ENCODE measurements around the gene SLC6A12. TPM values are rescaled to one million over a fixed set of nuclear protein-coding genes. Genes with fewer than 3 reads are reported as not detected.

The SLC6A12 gene
- total and polyA plus RNA-seq, 2 donors (not counting 3 experiments of a cell fraction or from before 2014, with no cell fraction given): not detected

GRCh38 chr12:156945-157344 lies 57.0 kb downstream of the SLC6A12 start:
- Histone ChIP-seq H3K27ac (ENCODE audit: insufficient read depth, low read depth, low read length) (no peak overlapping the region), H3K9ac (replicated peaks; ENCODE audit: extremely low read depth, insufficient read depth, low read length) (no peak overlapping the region), H3K4me1 (ENCODE audit: control insufficient read depth, extremely low read depth, insufficient read depth, low read length) (no peaks in the 10 kb centered on the region), H2AFZ (ENCODE audit: low read depth, low read length) (no peak overlapping the region), H3K36me3 (ENCODE audit: control insufficient read depth in 2 of 2, extremely low read depth in 1 of 2, insufficient read depth in 2 of 2, low read length in 2 of 2) (no peaks in the 10 kb centered on the region), H4K20me1 (replicated peaks; ENCODE audit: control insufficient read depth, extremely low read depth, insufficient read depth, low read length) (no peaks in the 10 kb centered on the region), H3K79me2 (ENCODE audit: control insufficient read depth, insufficient read depth, low read length) (no peaks in the 10 kb centered on the region), H3K9me1 (replicated peaks; ENCODE audit: control insufficient read depth, extremely low read depth, insufficient read depth, low read length) (no peaks in the 10 kb centered on the region), H3K9me3 (replicated peaks; ENCODE audit: control insufficient read depth, insufficient read depth, low read length) (no peaks in the 10 kb centered on the region), H3K27me3 (ENCODE audit: control insufficient read depth in 2 of 2, insufficient read depth in 2 of 2, low read length in 2 of 2) (no peaks in the 10 kb centered on the region), H3K4me3 (replicated peaks in 1 of 3; ENCODE audit: insufficient read depth in 1 of 3, low read depth in 1 of 3, low read length in 3 of 3) (no peak overlapping the region), H3K4me2 (ENCODE audit: insufficient read depth, low read length) (no peak overlapping the region)
- no peak for DNase-seq (ENCODE audit: low read depth, low spot score)
- no peak for FAIRE-seq
- BruUV-seq (replicated peaks): no TSS peak
- CTCF ChIA-PET: no interaction called here
- intact Hi-C loops (cut with micrococcal nuclease): no loop called here
- dilution Hi-C loops (cut with MboI; ENCODE audit: extremely low pct_ligation_motif_present, low sequenced_read_pairs): no loop called here
- TF ChIP-seq POLR2AphosphoS5 (IDR thresholded peaks at IDR 0.05; ENCODE audit: insufficient read depth, low read depth, low read length): no peak
- TF ChIP-seq EZH2 (IDR thresholded peaks at IDR 0.05; ENCODE audit: borderline replicate concordance, low read depth, low read length, severe bottlenecking): no peak
- TF ChIP-seq JUN (IDR thresholded peaks at IDR 0.05; ENCODE audit: borderline replicate concordance, insufficient read depth, insufficient read length, low read depth): no peak
- TF ChIP-seq MAX (IDR thresholded peaks at IDR 0.05; ENCODE audit: insufficient read depth, insufficient read length): no peak
- no peak for TF ChIP-seq MYC (IDR thresholded peaks at IDR 0.05; ENCODE audit: low read depth, low read length)
- TF ChIP-seq GATA2 (IDR thresholded peaks at IDR 0.05; ENCODE audit: insufficient read depth, insufficient read length, low read depth, low read length): no peak
- TF ChIP-seq CTCF (IDR thresholded peaks at IDR 0.05; ENCODE audit: extremely low read depth in 1 of 2, insufficient read depth in 1 of 2, low read depth in 1 of 2, low read length in 2 of 2): no peak
- no peak for TF ChIP-seq FOS (IDR thresholded peaks at IDR 0.05; ENCODE audit: borderline replicate concordance, insufficient read depth, low read length)
- TF ChIP-seq POLR2A (IDR thresholded peaks at IDR 0.05; ENCODE audit: low read depth, low read length): no peak
- POLR2A ChIA-PET: no interaction called here

All from endothelial cell of umbilical vein (primary cell).